Activated naive CD4-positive, alpha-beta T cell treated with anti-CD3 and anti-CD28 coated beads, Interleukin-2, amount 10 ng/mL, durations not matched to agents 7 days and 5 days (primary cell): ENCODE results near the gene ATRN.
"Not testable (repeated sequence)": the region's sequence is repeated elsewhere in the genome, so short reads cannot be mapped to it uniquely, and the experiment has no call there.

Experiments used
- CTCF ChIA-PET: fragments of 350-600 bp; sonication (Branson Sonifier 250); formaldehyde crosslinking; loops from one replicate; lab custom pipeline; 2021; ENCODE audit warnings: antibody characterized with exemption; lab: Charles Lee
- DNase-seq: peaks from one replicate; pipeline ENCODE4 v3.0.0-alpha.2; 2020
- H3K27ac Mint-ChIP-seq: one replicate; pipeline ENCODE4 v1.8.0; 2021; ENCODE audit warnings: mild to moderate bottlenecking, moderate library complexity, mixed read lengths
- H3K27me3 Mint-ChIP-seq: one replicate; pipeline ENCODE4 v1.8.0; 2021; ENCODE audit warnings: mild to moderate bottlenecking, mixed read lengths
- H3K36me3 Mint-ChIP-seq: one replicate; pipeline ENCODE4 v1.8.0; 2021; ENCODE audit warnings: mixed read lengths
- H3K4me1 Mint-ChIP-seq: one replicate; pipeline ENCODE4 v1.8.0; 2021; ENCODE audit warnings: mixed read lengths
- H3K4me3 Mint-ChIP-seq: one replicate; pipeline ENCODE4 v1.8.0; 2021; ENCODE audit warnings: mild to moderate bottlenecking, moderate library complexity, mixed read lengths
- H3K9me3 Mint-ChIP-seq: one replicate; pipeline ENCODE4 v1.8.0; 2021; ENCODE audit warnings: mixed read lengths

ATRN gene

DNA sequence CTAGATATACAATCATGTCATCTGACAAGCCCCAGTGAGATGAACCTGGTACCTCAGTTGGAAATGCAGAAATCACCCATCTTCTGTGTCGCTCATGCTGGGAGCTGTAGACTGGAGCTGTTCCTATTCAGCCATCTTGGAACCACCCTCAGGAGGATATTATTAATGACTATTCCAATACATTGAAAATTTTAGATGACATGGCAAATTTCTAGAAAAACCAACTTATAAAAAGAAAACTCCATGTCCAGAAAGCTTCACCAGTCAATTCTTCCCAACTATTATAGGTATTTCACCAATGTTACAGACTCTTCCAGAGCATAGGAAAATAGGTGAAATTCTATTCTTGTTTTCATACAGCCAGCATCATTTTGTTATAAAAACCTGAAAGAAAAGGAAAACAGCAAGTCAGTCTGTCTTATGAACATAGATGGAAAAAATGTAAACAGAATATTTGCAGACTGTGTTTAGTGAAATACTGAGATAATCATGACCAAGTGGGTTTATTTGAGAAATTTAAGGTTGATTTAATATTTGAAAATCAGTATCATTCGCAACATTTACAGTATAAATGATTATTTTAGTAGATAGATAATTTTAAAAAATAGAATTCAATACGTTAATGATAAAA lies 43.3 kb downstream of the ATRN start:
- CTCF ChIA-PET, result no interaction called here
- no peaks in the 10 kb centered on the region for H3K27me3 Mint-ChIP-seq

DNA sequence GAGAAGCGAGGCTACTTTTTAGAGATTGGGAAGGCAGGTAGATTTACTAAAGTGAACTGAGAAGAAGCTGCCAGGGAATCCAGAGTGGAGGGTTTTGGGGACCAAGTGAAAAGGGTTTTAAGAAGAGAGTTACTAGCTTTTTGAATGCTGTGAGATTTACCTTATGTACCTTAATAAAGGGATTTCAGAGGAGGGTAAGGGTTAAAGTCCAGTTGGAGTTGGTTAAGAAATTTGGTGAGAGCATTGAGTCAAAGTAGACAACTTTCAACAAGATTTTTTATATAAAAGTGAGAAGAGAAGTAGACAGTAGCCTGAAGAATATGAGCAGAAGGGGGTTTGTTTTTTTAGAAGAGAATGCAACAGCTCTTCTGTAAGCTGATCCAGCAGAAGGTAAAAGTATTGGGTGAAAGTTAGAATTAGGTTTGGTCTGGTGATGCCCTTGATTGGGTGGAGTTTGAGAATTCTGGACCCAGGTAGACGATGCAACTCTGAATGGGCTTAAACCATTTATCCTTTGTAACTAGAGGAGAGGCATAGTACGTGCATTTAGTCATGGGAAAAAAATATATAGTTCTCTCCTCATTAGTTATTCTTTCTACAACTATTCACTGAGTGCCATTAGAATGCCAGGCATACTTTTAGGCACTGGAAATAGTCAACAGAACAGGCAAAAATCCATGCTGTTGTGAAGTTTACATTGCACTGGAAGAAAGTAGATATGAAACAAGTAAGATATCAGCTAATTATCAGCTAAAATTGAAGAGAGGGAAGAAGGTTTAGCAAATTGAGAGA lies 44.8 kb downstream of the ATRN start:
- no peak overlapping the region for H3K27ac Mint-ChIP-seq
- H3K36me3 Mint-ChIP-seq, result peaks cover 2% of the 10 kb centered on the region
- no peaks in the 10 kb centered on the region for H3K27me3 Mint-ChIP-seq
- no peaks in the 10 kb centered on the region for H3K4me1 Mint-ChIP-seq
- no peak for DNase-seq
- CTCF ChIA-PET, result no interaction called here
- H3K4me3 Mint-ChIP-seq, result no peak overlapping the region
- no peaks in the 10 kb centered on the region for H3K9me3 Mint-ChIP-seq

More for the DNA sequence above, 43.3 kb downstream of the ATRN start:
- no peak overlapping the region for H3K4me3 Mint-ChIP-seq
- no peak overlapping the region for H3K27ac Mint-ChIP-seq
- no peaks in the 10 kb centered on the region for H3K4me1 Mint-ChIP-seq
- DNase-seq, result no peak
- H3K36me3 Mint-ChIP-seq, result no peaks in the 10 kb centered on the region
- H3K9me3 Mint-ChIP-seq, result no peaks in the 10 kb centered on the region

DNA sequence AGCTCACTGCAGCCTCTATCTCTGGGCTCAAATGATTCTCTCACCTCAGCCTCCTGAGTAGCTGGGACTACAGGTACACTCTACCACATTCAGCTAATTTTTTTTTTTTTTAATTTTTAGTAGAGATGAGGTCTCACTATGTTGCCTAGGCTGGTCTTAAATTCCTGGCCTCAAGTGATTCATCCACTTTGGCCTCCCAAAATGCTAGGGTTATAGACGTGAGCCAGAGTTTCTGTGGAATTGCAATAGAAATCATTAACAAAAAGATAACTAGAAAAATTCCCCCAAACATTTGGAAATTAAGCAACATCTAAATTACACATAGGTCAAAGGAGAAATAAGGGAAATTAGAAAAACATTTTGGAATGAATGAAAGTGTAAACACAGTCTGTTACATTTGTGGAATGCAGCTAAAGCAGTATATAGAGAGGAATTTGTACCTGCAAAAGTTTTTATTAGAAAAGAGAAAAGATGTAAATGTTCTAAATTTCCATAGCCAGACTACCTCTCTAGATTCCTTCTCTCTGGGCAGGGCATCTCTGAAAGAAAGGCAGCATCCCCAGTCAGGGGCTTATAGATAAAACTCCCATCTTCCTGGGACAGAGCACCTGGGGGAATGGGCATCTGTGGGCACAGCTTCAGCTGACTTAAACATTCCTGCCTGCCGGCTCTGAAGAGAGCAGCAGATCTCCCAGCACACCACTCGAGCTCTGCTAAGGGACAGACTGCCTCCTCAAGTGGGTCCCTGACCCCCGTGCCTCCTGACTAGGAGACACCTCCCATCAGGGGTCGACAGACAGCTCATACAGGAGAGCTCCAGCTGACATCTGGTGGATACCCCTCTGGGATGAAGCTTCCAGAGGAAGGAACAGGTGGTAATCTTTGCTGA lies 51.3 kb downstream of the ATRN start:
- no peak for DNase-seq
- Mint-ChIP-seq H3K36me3 (peaks cover 7% of the 10 kb centered on the region), H3K4me1 (peaks cover 3% of the 10 kb centered on the region), H3K27ac (no peak overlapping the region), H3K27me3 (no peaks in the 10 kb centered on the region), H3K4me3 (no peak overlapping the region), H3K9me3 (peaks cover 32% of the 10 kb centered on the region)
- CTCF ChIA-PET, result no interaction called here

DNA sequence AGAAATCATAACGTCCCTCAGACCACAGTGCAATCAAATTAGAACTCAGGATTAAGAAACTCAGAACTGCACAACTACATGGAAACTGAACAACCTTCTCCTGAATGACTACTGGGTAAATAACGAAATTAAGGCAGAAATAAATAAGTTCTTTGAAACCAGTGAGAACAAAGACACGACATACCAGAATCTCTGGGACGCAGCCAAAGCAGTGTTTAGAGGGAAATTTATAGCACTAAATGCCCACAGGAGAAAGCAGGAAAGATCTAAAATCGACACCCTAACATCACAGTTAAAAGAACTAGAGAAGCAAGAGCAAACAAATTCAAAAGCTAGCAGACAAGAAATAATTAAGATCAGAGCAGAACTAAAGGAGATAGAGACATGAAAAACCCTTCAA lies 53.9 kb downstream of the ATRN start:
- H3K27me3 Mint-ChIP-seq, DNase-seq, H3K4me3 Mint-ChIP-seq: not testable (repeated sequence)

DNA sequence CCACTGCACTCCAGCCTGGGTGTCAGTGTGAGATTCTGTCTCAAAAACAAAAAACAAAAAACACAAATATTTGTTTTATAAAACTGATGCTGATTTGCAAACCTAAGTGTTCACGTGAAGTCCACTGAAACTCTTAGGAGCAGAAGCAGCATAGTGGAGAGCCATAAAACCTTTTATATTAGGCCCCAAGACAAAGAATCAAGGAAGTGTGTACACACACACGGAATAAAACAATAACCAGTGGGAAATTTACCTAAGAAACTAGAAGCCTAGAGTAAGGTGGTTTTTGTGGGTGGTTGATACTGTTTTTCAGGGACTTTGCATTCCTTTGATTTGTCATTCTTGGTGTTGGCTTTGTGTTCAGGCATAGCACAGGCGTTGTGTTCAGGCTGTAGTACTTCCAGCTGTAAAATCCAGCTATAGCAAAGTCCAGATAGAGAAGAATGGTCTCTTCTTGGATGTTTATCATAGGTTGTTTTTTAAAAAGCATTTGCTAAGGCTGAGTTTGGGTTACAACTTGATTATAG lies 61.3 kb downstream of the ATRN start:
- no peaks in the 10 kb centered on the region for H3K27me3 Mint-ChIP-seq
- no peak overlapping the region for H3K27ac Mint-ChIP-seq
- H3K36me3 Mint-ChIP-seq, result no peaks in the 10 kb centered on the region
- H3K4me3 Mint-ChIP-seq, result no peak overlapping the region
- peaks cover under 1% of the 10 kb centered on the region for H3K4me1 Mint-ChIP-seq
- no peaks in the 10 kb centered on the region for H3K9me3 Mint-ChIP-seq
- CTCF ChIA-PET, result interaction anchor here (1.4 kb wide), 1 partner anchor 179 kb away, joined by 4 read pairs; no protein-coding TSS in a partner anchor
- no peak for DNase-seq

More for the DNA sequence above, 53.9 kb downstream of the ATRN start:
- H3K4me1 Mint-ChIP-seq, H3K27ac Mint-ChIP-seq, CTCF ChIA-PET, H3K36me3 Mint-ChIP-seq: not testable (repeated sequence)
- H3K9me3 Mint-ChIP-seq, result peaks cover 32% of the 10 kb centered on the region

DNA sequence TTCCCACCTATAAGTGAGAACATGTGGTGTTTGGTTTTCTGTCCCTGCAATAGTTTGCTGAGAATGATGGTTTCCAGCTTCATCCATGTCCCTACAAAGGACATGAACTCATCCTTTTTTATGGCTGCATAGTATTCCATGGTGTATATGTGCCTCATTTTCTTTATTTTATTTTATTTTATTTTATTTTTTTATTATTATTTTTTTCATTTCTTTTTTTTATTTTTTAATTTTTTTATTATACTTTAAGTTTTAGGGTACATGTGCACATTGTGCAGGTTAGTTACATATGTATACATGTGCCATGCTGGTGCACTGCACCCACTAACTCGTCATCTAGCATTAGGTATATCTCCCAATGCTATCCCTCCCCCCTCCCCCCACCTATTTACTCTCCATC lies 66.9 kb downstream of the ATRN start:
- not testable (repeated sequence) for H3K9me3 Mint-ChIP-seq, H3K4me1 Mint-ChIP-seq, H3K4me3 Mint-ChIP-seq, H3K27ac Mint-ChIP-seq, H3K27me3 Mint-ChIP-seq, H3K36me3 Mint-ChIP-seq, DNase-seq
- CTCF ChIA-PET, result interaction anchor here (0.9 kb wide), 1 partner anchor 14 kb away, joined by 3 read pairs; no protein-coding TSS in a partner anchor

DNA sequence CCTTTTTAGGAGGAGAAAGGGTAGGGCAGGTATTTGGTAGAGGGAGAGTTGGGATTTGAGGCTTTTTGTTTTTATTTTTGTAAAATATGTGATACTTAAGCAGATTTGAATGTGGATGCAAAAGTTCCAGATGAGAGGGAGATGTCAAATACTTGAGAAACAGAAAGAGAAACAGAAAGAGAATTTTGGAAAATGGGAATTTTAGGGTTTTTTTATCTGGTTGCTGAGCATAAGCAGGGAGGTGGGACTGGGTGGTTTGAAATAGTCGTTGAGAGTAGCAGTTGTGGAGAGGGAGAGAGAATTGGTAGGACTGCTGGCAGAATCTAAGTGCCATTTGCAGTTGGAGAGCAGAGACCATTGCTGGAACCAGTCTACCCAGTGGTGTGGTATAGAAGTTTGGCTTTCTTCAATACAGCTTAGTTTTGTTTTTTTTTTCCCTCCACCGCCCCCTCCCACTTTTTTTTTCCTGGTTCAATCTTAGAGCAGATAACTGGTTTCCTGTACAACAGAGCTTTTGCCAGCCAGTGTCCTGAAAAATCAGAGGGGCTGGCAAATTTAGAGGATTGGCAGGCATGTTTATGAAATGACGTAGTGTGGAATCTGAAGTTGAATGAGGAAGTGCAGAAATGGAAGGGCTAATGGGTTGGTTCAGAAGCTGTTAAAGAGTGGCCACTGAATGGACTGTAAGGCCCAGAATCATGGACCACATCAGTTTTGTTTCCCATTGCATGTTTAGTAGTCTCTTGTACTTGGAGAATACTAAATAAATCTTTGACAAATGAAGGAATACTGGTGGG lies 68.7 kb downstream of the ATRN start:
- H3K36me3 Mint-ChIP-seq, result peaks cover 2% of the 10 kb centered on the region
- no peak overlapping the region for H3K27ac Mint-ChIP-seq
- no peak overlapping the region for H3K4me3 Mint-ChIP-seq
- CTCF ChIA-PET, result no interaction called here
- H3K4me1 Mint-ChIP-seq, result no peaks in the 10 kb centered on the region
- no peaks in the 10 kb centered on the region for H3K27me3 Mint-ChIP-seq
- no peaks in the 10 kb centered on the region for H3K9me3 Mint-ChIP-seq
- no peak for DNase-seq

DNA sequence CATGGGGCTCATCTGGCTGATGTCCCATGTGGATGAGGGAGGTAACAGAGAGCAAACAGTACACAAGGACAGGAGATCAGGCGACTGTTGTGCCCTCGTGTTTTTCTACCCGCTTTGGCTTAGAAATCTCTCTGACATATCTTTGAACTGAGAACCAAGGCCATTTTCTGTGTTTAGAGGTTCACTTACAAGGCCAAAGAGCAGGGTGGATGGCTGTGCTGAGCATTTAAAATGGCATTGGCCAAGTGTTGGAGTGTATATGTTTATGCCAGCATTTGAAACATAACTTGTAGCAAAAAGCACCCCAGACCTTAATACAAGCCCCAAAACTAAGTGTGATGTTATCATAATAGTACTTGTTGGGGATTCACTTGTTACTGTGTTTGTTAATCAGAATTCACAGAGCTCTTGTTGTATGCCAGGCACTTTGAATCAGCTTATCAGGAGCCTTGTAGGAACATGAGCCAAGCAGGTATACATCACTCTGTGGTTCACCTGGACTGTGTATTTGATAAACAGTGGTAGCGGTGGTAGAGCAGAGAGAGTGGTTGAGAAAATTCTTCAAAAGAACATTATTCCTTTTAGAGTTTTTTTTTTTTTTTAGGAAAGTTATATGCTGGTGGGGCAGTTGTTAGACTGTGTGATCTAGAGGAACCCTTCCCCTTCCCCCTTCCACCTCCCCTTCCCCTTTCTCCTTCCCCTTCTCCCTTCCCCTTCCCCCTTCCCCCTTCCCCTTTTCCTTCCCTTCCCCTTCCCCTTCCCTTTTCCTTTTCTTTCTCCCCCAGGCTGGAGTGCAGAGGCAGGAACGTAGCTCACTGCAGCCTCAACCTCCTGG lies 71.3 kb downstream of the ATRN start:
- no peak for DNase-seq
- Mint-ChIP-seq H3K4me1 (no peaks in the 10 kb centered on the region), H3K9me3 (no peaks in the 10 kb centered on the region), H3K36me3 (peaks cover 2% of the 10 kb centered on the region), H3K27me3 (no peaks in the 10 kb centered on the region), H3K27ac (no peak overlapping the region), H3K4me3 (no peak overlapping the region)
- CTCF ChIA-PET, result no interaction called here

DNA sequence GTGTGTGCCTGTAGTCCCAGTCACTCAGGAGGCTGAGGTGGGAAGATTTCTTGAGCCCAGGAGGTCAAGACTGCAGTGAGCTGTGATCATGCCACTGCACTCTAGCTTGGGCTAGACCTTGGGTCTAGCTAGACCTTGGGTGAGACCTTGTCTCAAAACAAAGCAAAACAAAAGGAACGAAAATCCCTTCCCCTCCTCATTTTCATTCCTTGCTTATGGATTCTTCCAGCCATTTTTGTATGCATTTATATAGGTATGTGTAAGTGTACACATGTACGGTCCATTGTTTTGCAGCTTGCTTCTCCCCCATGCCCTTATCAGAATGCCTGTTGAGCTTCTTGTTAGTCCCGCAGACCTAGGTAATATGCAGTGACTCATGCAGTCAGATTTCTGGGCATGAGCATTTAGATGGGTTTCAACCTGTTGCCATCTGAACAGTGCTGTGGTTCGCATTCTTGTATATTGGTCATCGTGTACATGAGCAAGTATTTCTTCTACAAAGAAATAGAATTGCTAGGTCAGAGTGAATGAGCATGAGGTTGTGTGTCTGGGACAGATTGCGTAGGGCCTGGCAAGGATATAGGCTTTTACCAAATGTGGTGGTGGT lies 73.2 kb downstream of the ATRN start:
- DNase-seq, result no peak
- Mint-ChIP-seq H3K27ac (no peak overlapping the region), H3K4me3 (no peak overlapping the region), H3K4me1 (no peaks in the 10 kb centered on the region), H3K27me3 (no peaks in the 10 kb centered on the region), H3K9me3 (no peaks in the 10 kb centered on the region), H3K36me3 (no peaks in the 10 kb centered on the region)
- CTCF ChIA-PET, result interaction anchor here (0.7 kb wide), 1 partner anchor 23 kb away, joined by 3 read pairs; no protein-coding TSS in a partner anchor

DNA sequence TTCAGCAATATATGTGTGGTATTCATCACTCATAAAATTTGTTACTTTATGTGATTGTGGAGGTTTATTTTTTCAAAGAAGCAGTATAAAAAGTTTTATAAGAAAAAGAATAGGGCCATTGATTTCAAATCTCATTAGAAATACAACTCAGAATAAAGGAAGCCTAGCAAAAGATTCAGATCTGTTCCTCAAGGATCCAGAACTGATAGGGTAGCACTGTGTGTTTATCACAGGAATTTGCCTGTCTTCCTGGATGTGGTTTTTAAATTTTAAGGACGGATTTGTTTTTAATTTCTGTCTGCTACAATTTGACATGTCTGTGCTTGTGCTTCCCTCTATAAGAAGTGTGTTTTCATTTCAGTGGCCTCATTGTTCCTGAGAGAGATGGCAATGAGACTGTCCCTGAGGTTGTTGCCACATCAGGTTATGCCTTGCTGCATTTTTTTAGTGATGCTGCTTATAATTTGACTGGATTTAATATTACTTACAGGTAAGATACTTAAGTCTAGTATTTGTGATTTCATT lies 74.6 kb downstream of the ATRN start:
- Mint-ChIP-seq H3K27ac (no peak overlapping the region), H3K4me3 (no peak overlapping the region), H3K4me1 (no peaks in the 10 kb centered on the region), H3K9me3 (no peaks in the 10 kb centered on the region), H3K36me3 (no peaks in the 10 kb centered on the region), H3K27me3 (no peaks in the 10 kb centered on the region)
- DNase-seq, result no peak
- CTCF ChIA-PET, result no interaction called here

DNA sequence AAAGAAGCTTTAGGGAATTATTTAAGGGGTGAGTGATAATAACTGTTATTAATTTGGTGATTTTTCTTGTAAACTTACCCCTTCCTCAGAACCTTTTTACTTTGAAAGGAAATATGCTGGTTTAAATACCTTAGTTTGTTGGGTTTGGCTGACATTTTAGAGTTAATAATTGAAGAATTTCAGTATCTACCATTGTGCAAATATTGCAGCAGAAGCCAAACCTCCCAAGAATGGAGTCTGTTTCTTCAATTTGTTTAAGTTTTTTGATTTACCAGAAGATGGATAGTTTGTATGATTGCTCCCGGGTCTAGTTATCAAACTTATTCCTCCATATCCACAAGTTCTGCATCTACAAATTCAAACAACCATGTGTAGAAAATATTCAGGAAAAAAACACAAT lies 77.1 kb downstream of the ATRN start:
- Mint-ChIP-seq H3K36me3 (no peaks in the 10 kb centered on the region), H3K9me3 (no peaks in the 10 kb centered on the region), H3K4me1 (no peaks in the 10 kb centered on the region), H3K4me3 (no peak overlapping the region), H3K27me3 (no peaks in the 10 kb centered on the region), H3K27ac (no peak overlapping the region)
- CTCF ChIA-PET, result no interaction called here
- no peak for DNase-seq

DNA sequence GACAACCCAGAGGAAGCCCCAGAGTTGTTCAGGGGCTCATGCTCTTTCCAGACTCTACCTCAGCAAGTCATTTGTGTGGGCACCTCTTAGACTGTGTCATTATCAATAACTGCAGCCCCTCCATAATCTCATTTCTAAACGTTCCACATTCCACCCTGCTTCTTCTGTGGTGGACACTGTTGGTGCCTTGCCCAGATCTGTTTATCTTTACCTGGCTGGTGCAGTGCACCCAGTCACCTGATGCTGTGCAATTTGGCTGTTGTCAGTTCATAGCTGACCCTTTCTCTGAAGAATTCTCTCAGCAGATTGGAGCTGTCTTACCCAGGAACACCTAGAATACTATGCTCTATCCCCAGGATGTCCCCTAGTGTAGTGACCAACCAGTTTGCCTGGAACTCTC lies 80.0 kb downstream of the ATRN start:
- Mint-ChIP-seq H3K4me3 (no peak overlapping the region), H3K9me3 (no peaks in the 10 kb centered on the region), H3K4me1 (no peaks in the 10 kb centered on the region), H3K27ac (no peak overlapping the region), H3K27me3 (no peaks in the 10 kb centered on the region), H3K36me3 (no peaks in the 10 kb centered on the region)
- CTCF ChIA-PET, result interaction anchor here (2.5 kb wide), 1 partner anchor 12 kb away, joined by 13 read pairs; no protein-coding TSS in a partner anchor
- no peak for DNase-seq
